Mucosa of descending colon (tissue), 3 donors: Measurements from ENCODE around the gene FIBCD1. TPM values are rescaled to one million over a fixed set of nuclear protein-coding genes. Genes with fewer than 3 reads are reported as not detected.

ENCODE experiments used
- ATAC-seq: fragments of 200-7000 bp; cut with Tn5 transposase; one replicate; pipeline ENCODE4 v1.9.1; 2020; ENCODE audit warnings: mild to moderate bottlenecking, moderate library complexity
- DNase-seq, 3 donors: peaks; one replicate each; pipeline ENCODE4 v3.0.0-alpha.2; 2020
- H3K36me3 ChIP-seq: fragments of 200-600 bp; one replicate; pipeline ENCODE4 v1.8.0; 2021; ENCODE audit warnings: low read depth, mild to moderate bottlenecking
- H3K4me1 ChIP-seq: fragments of 200-600 bp; one replicate; pipeline ENCODE4 v1.8.0; 2021; ENCODE audit warnings: low read depth, mild to moderate bottlenecking
- H3K4me3 ChIP-seq: fragments of 200-600 bp; one replicate; pipeline ENCODE4 v1.8.0; 2021; ENCODE audit warnings: mild to moderate bottlenecking
- H3K9me3 ChIP-seq: fragments of 200-600 bp; one replicate; pipeline ENCODE4 v1.8.0; 2021; ENCODE audit warnings: mild to moderate bottlenecking
- intact Hi-C, 2 donors: fragments of 100-400 bp; cut with DNase I in 1 of 2; cut with micrococcal nuclease in 1 of 2; formaldehyde crosslinking; loops; one replicate each; pipeline versions ENCODE4 v1.11.0 to v1.11.1; 2022; cut with DNase I, micrococcal nuclease
- total RNA-seq, 3 donors: library from RNA; stranded (reverse); fragmentation: NEBNext Ultra II Directional in 2 of 3; extraction: Animal tissue kit (Norgen Biotek cat#: 25700) in 2 of 3; gene quantifications; one replicate each; pipeline versions ENCODE4 v1.2.1 to v1.2.4, GENCODE V29; 2021 to 2023
- TF ChIP-seq, protein P1 (sequence below): fragments of 200-600 bp; IDR thresholded peaks from one replicate; pipeline ENCODE4 v1.8.0; 2022; ENCODE audit warnings: antibody characterized with exemption, mild to moderate bottlenecking
- donor health status: DM: no; HTN: no; CAD: no; lungs with moderate emphysema.
- donor health status: DM: no; HTN: no; CAD: no.
- donor health status: DM: no; HTN: yes; CAD: no.

Gene FIBCD1
- total RNA-seq, 3 donors from 2014 or later, result 2.6 to 10.7 (median 7.3) TPM

DNA sequence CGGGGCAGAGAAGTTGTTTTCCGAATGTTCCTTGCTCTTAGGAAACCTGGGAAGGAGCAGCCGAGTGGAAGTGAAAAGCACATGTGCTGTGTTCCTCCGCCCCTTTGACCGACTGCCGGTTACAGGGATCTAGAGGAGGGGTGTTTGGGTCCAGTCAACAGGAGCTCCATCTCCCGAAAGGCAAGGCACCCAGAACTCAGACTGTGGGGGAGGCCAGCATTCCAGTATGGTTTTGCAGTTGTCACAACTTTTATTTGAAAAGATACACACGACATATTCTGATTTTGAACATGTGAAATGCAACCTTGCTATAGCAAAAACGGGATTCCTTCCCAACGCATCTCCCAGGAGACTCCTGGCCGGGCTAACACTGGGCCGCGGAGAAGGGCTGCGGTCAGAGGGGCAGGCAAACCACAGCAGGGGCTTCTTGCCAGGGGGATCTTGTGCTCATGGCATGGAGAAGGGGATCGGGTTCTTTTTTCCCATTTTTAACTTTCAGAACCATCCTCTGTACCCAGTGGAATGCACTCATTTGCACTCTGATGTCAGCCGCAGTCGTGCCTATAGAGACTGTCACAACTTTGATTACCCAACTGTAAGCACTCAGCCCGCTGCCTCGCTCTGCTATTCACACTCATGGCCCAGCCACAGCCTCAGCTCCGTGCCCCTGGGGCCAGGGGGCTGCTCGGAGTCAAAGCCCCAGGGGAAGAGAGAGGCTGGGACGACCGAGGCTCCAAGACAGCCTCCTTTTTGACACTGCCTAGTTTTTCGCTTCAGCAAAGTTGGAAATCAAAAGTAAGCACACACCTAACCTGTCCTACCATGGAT, 46.4 kb downstream of the FIBCD1 start:
- intact Hi-C loops, result no loop called here
- no peaks in the 10 kb centered on the region for H3K9me3 ChIP-seq
- peaks cover 3% of the 10 kb centered on the region for H3K4me1 ChIP-seq
- DNase-seq (no peak), ATAC-seq (no peak)
- H3K4me3 ChIP-seq, result no peak overlapping the region
- H3K36me3 ChIP-seq, result peaks cover 8% of the 10 kb centered on the region
- TF ChIP-seq, protein P1, sequence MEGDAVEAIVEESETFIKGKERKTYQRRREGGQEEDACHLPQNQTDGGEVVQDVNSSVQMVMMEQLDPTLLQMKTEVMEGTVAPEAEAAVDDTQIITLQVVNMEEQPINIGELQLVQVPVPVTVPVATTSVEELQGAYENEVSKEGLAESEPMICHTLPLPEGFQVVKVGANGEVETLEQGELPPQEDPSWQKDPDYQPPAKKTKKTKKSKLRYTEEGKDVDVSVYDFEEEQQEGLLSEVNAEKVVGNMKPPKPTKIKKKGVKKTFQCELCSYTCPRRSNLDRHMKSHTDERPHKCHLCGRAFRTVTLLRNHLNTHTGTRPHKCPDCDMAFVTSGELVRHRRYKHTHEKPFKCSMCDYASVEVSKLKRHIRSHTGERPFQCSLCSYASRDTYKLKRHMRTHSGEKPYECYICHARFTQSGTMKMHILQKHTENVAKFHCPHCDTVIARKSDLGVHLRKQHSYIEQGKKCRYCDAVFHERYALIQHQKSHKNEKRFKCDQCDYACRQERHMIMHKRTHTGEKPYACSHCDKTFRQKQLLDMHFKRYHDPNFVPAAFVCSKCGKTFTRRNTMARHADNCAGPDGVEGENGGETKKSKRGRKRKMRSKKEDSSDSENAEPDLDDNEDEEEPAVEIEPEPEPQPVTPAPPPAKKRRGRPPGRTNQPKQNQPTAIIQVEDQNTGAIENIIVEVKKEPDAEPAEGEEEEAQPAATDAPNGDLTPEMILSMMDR, result no peak

DNA sequence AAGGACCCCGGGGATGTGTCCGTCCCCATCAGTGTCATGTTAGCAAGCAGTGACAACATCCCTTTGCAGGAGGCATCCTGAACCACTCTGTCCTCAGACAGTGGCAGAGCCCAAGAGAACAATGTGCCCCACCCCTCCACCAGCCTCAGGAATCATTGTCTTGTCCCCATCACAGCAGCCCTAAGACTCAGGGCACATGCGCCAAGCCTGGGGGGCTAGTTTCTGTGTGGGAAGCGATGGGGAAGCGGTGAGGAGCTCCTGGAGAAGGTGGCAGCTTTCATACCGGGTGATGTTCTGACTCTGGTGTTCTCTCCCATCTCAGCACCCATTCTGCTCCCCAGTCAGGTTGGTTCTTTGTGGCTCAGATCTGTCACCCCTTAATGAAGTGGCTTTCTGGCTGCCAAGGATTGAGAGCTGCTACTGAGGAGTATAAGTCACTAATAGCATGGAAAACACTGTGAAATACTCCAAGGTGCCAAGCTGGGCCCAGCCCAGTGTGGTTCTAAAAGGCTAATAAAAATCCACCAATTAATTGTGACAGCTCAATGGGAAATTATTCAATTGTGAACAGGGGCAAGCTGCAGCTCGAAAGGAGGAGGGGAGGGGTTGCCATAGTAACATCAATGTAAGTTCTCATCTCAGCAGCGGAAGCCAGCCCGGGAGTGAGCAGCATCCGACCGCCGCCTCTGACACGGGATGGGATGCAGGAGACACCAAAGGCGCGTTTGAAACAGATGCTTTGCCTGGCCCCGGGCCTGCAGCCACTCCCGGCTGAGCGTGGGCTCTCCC, 47.2 kb downstream of the FIBCD1 start:
- no peak for ATAC-seq
- peaks cover 8% of the 10 kb centered on the region for H3K36me3 ChIP-seq
- no peak for DNase-seq
- peaks cover 3% of the 10 kb centered on the region for H3K4me1 ChIP-seq
- intact Hi-C loops, result no loop called here
- TF ChIP-seq, protein P1, result no peak
- H3K4me3 ChIP-seq, result no peak overlapping the region
- no peaks in the 10 kb centered on the region for H3K9me3 ChIP-seq

DNA sequence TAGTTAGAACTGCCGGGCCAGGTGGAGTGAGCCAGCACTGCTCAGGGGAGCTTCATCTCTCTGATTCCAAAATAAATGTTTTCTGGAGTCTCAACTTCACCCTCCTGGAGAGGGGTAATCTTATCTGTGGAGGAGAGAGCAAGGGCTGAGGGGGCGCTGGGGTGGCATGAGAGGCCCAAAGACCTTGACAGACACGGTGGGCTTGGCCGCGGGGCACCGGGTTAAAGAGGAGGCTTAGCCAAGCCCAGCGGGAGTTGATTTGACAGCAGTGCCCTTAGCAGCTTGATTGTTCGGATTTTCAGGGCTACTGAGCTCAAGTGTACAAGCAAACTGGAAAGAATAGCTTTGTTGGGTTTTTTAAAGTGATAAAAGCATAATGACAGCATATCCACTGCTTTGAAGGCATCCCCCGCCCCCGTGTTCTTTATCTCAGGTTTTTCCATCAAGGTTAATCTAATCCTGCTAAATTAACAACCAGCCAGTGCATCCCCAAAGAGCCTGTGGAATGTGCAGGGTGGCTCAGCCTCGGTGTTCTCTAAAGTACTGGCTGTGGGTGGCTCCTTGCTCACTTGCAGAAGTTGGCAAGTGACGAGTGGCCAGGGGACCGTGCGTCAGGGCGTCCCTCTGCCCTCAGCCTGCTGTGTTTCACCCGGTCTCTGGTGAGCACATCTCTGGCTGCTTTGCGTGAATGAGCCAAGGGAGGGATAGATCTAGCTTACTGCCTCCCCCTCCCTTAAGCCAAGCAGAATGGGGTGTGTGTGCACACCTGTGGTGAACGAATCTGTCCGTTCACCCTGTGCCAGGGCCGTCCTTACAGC, 48.0 kb downstream of the FIBCD1 start:
- no peaks in the 10 kb centered on the region for H3K9me3 ChIP-seq
- peaks cover 8% of the 10 kb centered on the region for H3K36me3 ChIP-seq
- no peak for ATAC-seq
- DNase-seq, result no peak
- TF ChIP-seq, protein P1, result no peak
- no peak overlapping the region for H3K4me3 ChIP-seq
- peaks cover 3% of the 10 kb centered on the region for H3K4me1 ChIP-seq
- intact Hi-C loops, result no loop called here

DNA sequence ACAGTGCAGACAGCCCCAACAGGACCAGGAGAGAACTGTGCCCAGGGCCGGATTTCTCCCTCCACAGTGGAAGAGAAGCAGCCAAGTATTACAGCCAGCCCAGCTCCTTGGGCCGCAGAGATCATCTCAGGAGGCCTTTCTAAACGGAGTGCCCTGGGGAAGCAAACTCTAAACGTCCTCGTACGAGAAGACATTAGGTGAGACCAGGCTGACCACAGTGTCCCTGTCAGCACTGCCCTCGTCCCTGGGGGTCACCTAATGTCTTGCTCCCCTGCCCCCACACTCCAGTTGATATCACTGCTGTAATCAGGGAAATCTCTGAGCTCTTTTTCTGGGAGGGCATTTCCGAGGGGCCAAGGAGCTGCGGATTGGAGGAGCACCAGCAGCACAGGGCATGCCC, 48.9 kb downstream of the FIBCD1 start:
- ATAC-seq, result no peak
- Histone ChIP-seq H3K9me3 (no peaks in the 10 kb centered on the region), H3K36me3 (peaks cover 15% of the 10 kb centered on the region), H3K4me3 (no peak overlapping the region), H3K4me1 (peaks cover 3% of the 10 kb centered on the region)
- DNase-seq, result no peak
- intact Hi-C loops, result no loop called here
- TF ChIP-seq, protein P1, result no peak

DNA sequence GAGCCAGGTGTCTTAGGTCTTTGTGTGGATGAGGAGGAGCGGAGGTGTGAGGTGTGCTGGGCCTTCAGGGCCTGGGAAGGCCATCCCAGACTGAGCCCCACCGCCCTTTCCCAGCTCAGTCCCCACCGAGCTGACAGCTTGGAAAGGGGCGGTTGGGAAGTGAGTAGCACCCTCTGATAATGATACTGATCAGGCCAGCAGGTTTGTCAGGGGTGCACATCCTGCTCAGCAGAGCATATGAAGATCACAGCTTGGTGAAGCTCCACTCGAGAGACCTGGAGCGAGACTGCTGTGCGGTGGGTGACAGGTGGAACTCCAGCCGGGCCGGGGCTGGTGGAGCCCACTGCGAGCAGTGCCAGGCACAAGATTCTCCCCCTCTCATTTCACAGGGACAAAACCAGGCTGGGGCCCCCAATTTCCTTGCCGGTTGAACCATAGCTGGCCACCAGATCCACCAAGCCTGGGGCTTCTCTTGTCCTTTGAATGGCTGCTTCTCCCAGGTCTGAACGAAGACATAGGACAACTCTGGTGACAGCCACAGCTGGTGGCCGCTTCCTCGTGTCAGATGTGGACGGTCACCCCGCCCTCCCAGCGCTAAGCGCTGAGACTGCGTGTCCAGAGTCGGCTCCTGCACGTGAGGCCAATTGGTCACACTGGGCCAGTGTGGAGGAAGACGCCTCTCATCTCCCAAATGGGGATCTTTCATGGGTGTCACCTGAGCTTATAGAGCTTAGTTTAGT, 50.7 kb downstream of the FIBCD1 start:
- intact Hi-C loops, result no loop called here
- DNase-seq (no peak), ATAC-seq (no peak)
- Histone ChIP-seq H3K9me3 (no peaks in the 10 kb centered on the region), H3K36me3 (peaks cover 17% of the 10 kb centered on the region), H3K4me3 (no peak overlapping the region), H3K4me1 (peaks cover under 1% of the 10 kb centered on the region)
- TF ChIP-seq, protein P1, result no peak
